Measurements from ENCODE around the gene KRTAP29-1.

DNA sequence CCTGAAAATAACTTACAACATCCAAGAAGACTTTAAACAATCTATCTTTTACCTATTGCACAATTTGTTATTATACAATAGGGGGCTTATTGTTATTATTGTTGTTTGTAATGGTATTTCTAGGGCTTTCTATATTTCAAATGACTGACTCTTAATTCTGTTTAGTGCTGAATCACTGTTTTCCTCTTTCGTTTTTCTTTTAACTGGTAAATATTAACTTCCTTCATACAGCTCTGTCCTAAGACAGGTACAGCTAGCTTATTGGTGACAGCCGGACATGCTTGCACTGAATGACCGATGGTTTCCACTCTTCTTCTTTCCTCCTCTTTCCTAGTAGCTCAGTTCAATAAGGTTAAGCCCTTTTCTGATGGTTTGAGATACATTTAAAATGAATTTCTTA, 15.6 kb downstream of the KRTAP29-1 start:
- TF ChIP-seq POLR2A (IDR thresholded peaks at IDR 0.05) (no peak), POLR2AphosphoS5 (IDR thresholded peaks at IDR 0.05) (no peak)
- TF ChIP-seq, protein P1, sequence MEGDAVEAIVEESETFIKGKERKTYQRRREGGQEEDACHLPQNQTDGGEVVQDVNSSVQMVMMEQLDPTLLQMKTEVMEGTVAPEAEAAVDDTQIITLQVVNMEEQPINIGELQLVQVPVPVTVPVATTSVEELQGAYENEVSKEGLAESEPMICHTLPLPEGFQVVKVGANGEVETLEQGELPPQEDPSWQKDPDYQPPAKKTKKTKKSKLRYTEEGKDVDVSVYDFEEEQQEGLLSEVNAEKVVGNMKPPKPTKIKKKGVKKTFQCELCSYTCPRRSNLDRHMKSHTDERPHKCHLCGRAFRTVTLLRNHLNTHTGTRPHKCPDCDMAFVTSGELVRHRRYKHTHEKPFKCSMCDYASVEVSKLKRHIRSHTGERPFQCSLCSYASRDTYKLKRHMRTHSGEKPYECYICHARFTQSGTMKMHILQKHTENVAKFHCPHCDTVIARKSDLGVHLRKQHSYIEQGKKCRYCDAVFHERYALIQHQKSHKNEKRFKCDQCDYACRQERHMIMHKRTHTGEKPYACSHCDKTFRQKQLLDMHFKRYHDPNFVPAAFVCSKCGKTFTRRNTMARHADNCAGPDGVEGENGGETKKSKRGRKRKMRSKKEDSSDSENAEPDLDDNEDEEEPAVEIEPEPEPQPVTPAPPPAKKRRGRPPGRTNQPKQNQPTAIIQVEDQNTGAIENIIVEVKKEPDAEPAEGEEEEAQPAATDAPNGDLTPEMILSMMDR (IDR thresholded peaks at IDR 0.05): no peak
